CD4-positive, alpha-beta T cell treated with Interleukin-10 for 1 hour (primary cell): ENCODE measurements around the gene SYT9.
"Not testable (repeated sequence)": the region's sequence is repeated elsewhere in the genome, so short reads cannot be mapped to it uniquely, and the experiment has no call there.

Experiments used
- DNase-seq: peaks from one replicate; pipeline ENCODE4 v3.0.0-alpha.2; 2020

Gene SYT9

DNA sequence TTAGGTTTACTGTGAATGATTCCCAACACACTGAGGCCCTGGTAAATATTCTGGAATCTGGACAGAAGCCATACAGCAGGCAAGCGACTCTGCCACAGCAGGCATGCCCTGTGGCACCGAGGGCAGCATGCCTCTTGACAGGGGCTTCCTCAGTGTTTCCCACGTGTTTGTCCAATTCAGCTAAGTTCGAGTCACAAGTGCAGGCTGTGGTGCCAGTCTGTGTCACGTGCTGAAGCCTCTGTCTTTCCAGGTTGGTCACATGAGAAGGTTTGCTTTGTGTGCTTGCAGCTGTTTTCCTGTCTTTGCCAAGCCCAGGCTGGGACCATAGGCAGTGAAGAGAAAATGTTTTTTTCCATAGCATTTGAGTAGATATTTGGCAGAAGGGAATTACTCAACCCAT is 259.7 kb downstream of the SYT9 start:
- DNase-seq = no peak

DNA sequence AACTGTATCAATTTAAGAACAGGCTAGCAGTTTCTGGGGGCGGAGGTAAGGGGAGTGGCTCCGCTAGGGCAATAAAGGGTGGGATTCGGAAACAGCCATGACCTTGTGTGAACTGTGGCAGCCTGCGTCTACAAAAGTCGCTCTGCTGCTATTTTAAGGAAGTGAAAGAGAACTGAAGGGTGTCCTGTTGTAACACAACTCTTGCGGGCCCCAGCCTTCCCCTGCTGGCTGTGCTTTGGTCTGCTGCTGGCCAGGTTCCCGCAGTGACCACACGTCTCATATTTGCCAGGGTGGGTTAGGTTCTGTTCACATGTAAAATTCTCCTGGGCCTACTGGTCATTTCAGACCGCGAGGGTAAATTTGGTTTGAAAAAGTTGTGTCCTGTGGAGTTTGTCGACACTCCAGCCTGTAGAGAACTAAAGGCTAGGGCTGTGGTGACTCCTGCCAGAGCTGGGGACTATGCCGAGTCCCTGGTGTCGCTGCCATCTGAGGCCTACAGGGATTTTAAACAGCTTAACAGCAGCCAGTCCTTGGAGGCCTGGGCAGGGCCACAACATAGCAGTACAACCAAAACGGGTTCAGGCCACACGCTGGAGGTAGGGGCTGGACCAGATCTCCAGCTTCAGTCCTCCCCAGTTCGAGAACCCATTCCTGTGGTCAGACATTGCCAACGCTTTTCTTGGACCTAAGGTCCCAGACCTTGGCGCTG is 261.0 kb downstream of the SYT9 start:
- peak; percentile 9 for DNase-seq

DNA sequence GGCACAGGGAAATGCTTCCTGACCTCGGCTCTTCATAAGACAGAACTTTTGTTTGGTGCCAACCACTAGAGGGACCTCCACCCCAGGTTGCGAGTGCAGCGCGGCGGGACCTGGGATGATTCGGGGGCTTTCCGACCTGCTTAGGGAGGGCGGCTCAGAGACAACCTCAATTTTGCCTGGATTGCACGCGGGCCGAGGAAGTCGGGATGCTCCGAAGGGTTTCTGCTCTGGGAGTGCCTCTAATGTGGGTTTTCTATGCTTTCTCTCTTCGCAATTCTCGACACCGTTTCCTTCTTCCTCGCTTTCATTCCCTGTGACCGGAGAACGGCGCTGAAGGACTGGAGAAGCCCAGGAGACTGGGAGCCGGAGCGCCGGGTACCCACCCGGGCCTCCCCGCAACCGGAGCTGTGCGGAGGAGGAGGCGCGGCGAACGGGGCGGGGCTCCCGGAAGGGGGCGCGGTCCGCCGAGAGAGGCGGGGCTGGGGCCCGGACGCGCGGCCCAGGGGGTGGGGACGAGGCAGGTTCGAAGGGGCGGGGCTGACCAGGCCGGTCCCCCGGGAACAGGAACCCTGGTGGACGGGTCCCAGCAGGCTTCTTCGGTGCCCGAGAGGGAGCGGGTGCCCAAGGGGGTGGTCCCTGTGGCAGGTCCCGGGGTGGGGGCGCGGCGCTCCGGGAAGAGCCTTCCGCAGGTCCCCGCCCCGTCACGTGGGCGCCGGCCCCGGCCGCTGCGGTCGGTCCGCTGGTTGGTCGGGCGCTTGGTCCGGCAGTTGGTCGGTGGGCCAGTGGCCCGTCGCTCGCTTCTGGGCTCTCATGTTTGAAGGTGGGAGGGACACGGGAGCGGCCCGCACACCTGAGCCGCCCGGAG is 261.8 kb downstream of the SYT9 start, which contains the start of gene PPFIBP2:
TSS of gene PPFIBP2 (plus strand) at position 766 of the 865 bp plus-strand sequence. CDS start 35,477 bp downstream, outside the sequence.
- DNase-seq = peak; percentile 84

GRCh38 chr11:7514099-7514591 is 262.4 kb downstream of the SYT9 start:
- no peak for DNase-seq

GRCh38 chr11:7515447-7515886 is 263.8 kb downstream of the SYT9 start:
- no peak for DNase-seq

- DNase-seq = peak; percentile 11
These were observed 264.8 kb downstream of the SYT9 start for GRCh38 chr11:7516475-7516874.

DNA sequence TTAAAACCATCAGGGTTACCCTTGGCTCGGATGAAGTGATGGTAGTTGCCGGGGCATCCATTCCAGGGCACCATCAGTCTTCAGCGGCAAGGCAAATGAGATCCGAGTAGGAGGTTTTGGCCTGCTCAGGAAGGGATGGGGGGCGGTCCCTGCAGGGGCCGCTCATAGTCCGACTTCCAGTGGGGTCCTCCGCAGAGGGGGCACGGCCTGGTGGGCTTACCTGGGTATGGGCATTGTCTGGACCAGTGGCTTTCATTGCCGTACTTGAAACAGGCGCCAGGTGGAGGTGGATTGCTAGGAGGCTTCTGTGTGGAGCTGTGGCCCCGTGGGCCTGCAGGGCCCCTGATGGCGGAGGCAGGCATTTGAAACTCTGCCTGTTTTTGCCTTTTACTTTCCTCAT is 266.0 kb downstream of the SYT9 start:
- DNase-seq = not testable (repeated sequence)
